NCI-H187 (cell line): ENCODE measurements around the gene NINL.
"Not testable (repeated sequence)": the region's sequence is repeated elsewhere in the genome, so short reads cannot be mapped to it uniquely, and the experiment has no call there.

ENCODE experiments used
- DNase-seq, 2 experiments: peaks; one replicate each; lab custom pipeline; 2025; lab: John Stamatoyannopoulos, UW

The NINL gene

DNA sequence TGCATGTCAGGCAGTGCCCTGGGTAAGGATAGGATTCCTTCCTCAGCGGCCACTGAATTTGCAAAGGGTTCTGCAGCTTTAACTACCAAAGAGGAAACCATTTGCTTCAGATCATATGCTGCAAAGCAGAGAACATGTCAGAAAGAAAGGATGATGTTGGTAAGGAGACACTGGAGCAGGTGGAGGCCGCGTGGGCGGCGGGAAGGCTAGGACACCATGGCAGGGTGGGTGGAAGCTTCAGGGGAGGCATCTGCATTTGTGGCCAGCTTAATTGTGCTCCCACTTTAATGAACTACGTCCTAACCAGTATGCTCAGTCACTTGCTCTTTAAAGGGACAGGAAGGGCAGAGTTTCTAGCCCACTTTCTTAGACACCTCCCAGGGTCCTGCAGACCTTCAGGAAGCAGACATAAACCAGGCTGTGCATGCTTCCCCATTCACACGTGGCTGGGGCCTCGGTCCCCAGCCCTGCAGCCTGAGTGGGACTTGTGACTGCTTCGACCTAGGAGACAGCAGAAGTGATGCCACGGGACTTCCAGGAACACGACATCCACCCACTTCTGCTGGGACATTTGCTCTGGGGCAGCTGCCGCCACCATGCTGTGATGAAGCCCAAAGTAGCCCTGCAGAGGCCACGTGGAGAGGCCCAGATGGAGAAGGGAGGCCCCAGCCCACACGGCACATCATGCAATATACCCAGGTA, 101.7 kb downstream of the NINL start:
- DNase-seq, result no peak

DNA sequence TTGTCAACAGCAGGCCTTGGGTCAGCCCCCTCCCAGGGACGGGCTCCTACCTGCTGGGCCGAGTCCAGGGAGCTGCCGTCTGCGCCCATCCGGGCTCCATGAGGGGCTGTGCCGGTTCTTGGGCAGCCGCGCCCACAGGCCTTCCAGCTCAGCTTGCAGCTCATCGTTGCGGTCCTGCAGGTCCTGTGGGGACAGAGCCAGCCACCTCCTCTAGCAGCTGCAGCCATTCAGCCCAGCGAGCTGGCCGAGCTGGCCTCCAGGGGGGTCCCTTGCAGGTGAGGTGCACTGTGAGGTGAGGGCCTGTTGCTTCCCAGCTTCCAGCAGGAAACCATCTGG, 103.4 kb downstream of the NINL start:
- DNase-seq, result no peak

DNA sequence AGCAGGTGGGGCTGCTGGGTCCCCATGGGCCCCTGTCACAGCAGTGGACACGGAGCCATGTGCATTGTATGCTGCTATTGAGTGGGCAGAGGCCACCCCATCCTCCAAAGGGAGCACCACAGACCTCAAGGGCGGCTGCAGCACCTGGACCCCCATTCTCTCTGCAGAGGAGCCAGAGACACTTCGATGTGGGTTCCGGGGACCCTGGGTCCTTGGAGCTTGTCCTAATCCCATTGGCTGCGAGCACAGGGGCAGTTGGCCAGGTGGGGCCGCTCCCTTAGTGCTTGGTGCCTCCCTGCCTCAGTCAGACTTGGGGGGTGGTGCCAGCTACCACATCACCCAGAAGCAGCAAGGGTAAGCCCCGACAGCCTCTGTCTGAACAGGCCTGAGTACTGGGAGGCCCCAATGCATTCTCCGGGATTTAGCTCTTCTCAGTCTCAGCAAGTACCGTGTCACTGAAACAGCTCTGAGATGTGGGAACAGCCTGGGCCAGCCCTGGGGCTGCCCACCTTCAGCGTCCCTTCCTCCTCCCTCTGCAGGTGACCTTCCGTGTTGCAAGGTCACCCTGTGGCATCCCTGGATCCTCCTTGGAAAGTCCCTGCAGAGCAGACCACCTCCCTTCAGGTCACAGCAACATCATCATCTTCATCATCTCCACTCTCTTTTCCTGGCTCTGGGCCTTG, 104.0 kb downstream of the NINL start:
- DNase-seq, result no peak

DNA sequence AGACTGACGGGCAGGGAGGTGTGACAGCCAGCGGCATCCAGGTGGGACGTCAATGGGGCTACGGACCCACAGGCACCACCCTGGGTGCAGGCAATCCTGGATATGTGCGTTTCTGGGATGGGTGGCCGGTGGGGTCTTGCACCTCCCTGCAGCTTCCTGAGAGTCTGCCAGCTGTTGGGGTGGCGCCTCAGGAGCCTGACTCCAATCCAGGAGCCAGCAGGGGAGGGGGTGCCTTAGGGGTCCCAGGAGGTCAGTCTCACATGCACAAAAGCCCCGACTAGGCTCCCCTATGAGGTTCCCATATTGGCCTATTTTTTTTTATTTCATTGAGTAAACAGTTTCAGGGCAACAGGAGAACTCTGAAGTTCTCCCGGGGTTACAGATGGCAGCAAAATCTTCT, 104.5 kb downstream of the NINL start:
- no peak for DNase-seq

DNA sequence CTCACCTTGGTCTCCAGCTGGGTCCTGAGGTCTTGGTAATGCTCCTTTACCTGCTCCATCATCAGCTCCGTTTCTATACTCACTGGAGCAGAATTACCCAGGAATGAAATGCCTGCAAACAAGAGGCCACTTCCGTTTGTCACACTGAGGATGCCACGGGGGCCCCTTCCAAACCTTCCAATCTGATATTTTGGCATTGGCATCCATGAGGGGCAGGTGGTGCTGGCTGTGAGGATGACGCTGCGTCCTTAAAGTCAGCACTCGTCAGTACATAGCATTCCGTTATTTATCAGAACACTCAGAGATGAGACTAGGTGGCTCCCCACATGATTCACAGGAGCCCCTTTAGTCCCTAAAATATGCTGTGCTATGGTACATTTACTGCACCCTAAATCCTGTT, 105.2 kb downstream of the NINL start:
- no peak for DNase-seq

DNA sequence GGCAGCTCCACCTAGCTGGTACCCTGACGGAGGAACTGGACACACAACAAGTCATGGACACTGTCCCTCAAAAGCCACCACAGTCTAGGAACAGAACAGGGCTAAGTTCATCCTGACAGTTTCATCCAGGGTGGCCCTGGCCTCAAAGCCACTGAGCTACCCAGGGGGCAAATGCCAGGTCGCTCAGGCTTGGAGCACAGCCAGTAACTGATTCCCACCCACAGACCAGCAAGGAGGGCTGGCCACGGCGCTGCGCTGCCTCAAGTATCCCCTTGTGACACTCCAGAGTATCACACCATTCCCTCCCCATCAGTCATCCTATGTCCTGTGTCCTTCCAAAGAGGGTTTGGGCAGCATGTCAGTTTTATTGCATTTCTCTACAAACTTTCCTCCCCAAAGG, 105.7 kb downstream of the NINL start:
- DNase-seq, result no peak

DNA sequence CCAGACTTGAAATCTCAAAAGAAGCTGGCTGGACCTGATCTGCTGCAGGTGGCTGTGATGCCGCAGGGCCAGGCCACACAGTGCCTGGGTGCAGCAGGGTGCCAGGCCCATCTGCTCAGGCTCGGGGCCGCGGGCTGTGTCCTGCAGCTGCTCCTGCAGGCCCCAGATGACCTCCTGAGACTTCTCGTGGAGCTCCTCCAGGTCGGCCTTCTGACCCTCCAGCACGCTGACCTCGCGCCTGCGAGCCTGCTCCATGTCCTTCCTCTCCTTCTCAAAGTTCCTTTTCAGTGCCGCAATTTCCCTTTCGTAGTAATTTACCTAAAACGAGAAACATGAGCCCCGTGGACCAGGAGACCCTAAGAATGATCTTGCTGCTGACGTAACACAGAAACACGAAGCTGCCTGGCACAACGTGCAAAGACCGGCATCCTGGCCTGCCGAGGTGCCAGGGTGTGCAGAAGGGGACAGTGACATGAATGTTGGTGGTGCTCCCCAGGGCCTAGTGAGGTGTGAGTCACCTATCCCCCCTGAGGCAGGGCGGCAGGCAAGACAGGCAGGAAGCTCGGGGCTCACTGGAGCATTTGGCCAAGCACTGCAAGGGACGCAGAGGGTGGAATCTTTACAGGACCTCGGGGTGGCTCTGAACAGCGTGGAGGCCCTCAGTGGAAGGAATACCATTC, 106.3 kb downstream of the NINL start:
- no peak for DNase-seq

DNA sequence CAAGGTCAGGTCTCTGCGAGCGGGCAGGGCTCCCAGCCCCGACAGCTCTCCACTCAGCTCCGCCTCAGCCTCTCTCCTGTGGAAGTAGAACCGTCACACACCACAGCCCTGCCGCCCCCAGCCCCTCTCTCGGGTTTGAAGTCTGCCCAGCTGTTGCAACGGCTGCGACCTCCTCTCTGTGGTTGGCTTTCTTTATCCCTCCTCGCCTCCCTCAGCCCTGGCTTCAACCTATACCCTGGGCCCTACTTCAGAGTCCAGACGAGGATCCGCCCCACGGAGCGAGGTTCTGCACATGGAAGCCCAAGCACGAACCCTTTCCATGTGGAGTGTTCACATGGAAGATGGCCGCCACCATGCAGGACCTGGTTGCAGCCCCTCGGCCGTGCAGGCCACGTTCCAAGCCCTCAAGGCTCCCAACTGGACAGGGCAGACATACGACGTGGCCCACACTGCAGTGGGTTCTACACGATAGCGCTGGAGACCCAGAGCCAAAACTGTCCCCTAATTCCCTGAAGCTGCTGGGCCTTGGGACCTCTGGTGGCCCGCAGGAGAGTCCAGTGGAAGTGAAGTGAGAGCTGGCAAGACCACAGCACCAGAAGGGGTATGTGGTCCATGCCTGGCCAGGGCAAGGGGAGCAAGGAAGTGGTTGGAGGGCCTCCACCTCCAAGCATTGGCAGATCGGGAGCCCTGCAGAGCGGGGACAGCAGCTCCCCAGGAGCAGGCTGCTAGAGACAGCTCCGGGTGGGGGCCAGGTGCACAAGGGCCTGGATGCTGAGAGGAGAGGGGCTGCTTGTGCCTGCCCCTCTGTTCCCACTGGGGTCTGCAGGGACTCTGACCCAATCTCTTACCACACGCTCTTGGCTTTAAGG, 108.1 kb downstream of the NINL start:
- DNase-seq, result no peak

DNA sequence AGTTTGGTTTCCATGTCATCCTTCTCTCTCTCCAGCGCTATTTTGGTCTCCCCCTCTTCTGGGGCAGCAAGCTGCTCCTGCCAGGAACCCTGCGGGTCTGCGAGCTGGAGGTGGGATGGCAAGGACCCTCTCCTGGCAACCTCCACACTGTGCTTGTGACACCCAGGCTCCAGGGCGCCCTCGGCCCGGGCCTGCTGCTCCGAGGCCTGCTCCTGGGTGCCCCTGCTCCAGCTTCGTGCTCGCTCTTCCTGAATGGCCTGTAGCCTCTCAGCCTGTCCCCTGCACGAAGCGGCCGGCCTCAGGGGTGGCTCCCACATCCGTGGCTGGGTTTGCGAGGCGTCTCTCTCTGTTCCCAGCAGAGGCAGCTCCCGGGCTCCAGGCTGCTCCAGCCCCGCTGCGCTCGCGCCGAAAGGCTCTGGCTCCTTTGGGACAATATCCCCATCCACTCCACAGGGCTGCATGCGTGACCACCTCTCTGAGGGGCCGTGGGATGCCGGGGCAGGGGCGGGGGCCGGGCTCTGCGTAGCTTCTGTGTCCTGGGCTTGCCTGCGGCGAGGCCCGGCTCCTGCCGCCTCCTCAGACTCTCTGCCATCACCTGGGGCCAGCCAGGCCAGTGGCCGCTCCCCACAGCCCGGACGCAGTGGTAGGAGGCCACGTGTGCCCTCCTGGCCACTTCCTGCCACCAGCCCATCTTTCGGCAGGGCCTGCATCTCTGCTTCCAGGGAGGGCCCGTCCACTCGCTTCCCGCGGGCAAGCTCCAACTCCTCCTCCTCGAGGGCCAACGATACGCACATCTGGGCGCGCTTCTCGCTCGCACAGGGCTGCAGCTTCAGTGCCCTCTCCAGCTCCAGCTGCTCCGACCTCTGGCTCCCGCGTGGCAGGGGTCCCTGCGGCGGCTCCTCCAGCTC, 109.0 kb downstream of the NINL start:
- DNase-seq, result no peak

DNA sequence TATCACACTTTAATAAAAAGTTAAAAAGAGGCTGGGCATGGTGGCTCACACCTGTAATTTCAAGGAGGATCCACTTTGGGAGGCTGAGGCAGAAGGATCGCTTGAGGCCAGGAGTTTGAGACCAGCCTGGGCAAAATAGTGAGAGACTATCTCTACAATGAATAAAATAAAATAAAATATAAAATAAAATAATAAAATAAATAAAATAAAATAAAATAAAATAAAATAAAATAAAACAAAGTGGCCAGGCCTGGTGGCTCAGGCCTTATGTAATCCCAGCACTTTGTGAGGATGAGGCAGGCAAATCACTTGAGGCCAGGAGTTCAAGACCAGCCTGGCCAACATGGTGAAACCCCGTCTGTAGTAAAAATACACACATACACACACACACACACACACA, 112.0 kb downstream of the NINL start:
- DNase-seq, result not testable (repeated sequence)

DNA sequence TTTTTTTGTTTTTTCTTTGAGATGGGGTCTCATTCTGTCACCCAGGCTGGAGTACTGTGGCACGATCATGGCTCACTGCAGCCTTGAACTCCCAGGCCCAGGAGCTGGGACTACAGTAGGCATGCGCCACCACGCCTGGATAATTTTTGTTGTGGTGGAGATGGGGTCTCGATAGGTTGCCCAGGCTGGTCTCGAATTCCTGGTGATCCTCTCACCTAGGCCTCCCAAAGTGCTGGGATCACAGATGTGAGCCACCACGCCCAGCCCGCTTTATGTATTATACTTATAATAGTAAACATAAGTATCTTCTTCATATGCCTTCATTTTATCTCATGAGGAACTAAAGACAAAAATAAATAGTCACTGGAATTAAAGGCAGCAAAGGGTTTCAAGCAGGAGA, 114.3 kb downstream of the NINL start:
- no peak for DNase-seq

DNA sequence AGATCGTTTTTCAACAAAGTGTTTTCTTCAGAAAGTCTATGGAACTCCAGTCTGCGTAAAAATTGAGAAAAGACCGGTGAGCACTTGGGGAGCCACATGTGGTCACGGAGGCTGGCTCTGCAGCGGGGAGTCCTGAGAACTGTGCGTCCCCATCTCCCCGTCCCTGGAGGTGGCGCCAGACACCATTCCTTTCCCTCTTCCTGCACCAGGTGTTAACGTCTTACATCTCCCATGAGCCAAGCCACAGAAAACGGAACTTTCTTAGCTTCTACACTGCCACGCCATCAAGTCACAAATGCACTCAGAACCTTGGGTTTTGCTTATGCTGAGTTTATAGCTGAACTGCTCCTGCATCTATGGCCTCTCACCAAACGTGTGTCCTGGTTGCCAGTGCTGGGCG, 115.3 kb downstream of the NINL start:
- DNase-seq, result no peak

DNA sequence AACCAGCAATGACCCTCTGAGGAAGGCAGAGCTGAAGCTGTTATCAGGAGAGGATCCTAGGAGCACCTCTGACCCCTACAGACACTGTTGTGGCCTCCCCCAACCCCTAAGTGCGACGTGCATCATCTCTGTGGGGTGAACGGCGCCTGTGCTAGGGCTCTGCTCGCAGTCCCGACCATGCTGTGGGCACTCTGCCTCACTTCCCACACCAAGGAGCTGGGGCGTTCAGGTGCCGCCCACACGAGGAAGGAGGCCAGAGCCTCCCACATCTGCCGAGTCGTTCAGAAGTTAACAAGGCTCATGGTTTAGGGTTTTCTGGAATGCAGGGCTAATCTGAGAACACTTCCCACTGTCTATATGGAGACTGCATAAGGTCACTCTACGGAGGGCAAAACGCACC, 115.8 kb downstream of the NINL start:
- no peak for DNase-seq

DNA sequence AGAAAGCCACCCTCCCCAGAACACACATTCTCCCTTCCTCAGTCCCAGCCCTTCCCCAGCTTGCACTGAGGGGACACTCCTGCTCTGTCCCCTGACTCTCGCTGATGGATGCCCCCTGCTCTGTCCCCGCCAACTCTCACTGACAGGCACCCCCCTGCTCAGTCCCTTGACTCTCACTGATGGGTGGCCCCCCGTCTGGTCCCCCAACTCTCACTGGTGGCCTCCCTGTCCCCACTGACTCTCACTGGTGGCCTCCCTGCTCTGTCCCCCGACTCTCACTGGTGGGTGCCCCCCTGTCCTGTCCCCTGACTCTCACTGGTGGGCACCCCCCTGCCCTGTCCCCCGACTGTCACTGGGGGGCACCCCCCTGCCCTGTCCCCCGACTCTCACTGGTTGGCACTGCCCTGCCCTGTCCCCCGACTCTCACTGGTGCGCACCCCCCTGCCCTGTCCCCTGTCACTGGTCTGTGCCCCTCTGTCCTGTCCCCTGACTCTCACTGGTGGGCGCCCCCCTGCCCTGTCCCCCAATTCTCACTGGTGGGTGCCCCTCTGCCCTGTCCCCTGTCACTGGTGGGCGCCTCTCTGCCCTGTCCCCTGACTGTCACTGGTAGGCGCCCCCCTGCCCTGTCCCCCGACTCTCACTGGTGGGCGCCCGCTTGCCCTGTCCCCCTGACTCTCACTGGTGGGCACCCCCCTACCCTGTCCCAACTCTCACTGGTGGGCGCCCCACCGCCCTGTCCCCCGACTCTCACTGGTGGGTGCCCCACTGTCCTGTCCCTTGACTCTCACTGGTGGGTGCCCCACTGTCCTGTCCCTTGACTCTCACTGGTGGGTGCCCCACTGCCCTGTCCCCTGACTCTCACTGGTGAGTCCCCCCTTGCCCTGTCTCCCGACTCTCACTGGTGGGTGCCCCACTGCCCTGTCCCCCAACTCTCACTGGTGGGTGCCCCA, 116.9 kb downstream of the NINL start:
- DNase-seq, result no peak

DNA sequence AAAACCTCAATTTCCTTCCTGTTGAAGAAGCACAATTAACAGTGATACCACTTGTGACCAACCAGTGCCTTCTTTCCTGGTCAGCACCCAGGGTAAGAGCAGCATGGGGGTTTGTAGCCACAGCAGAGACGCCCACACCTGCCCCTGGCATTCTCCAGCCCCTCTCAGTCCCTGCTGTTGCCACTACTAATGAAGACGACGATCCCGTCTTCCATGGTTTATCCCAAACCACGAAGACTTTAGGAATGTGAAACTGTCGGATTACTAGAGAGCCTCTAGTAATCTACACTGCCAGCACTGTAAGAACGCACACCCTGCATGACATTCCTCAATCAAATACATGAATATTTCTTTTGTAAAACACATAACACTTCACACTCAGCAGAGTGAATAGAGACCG, 117.9 kb downstream of the NINL start:
- no peak for DNase-seq

DNA sequence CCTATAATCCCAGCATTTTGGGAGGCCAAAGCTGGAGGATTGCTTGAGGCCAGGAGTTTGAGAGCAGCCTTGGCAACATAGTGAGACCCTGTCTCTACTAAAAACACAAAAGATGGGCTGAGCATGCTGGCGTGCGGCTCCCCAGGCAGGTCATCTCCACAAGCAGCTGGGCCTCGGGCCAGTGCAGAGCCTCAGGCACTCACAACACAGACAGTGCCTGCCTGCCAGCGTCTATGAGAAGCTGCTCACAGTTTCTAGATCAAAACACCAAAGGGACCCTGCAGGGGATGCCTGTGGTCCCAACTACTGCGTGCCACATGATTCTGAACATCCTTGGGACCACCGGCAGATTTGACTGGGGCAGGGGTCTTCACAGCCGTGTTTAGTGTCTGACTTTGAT, 118.5 kb downstream of the NINL start:
- DNase-seq, result no peak

DNA sequence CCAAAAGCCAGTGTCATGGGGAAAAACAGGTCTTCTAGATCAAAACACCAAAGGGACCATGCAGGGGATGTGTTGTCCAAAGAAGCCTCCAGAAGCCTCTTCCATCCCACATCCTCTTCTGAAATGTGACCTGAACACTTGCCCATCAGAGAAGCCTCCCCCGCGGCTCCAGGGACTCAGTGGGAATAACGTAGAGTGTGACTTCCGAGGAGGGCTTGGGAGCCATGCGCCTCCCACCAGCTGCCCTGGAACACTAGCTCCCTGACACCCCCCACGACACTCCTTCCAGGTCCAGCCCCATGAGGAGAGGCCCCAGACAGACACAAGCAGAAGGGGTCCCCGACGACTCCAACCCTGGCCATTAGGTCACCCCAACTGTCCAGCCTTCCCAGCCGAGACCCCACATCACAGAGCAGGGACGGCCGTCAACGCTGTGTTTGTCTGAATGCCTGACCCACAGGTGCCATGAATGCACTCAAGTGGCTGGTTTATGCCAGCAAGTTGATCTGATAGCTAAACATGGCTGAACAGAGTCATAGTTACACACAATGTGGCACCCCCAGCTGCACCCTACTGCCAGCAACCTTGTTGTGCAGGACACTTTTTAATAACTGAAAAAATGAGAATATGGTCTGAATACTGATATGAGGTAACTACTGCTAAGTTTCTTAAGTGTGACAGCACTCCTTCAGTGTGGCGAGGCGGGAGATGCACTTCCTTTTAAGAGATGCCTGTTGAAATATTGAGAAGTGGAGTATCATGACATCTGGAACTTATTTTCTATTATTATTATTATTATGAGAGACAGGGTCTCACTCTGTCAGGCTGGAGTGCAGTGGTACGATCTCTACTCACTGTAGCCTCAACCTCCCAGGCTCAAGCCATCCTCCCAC, 119.8 kb downstream of the NINL start:
- no peak for DNase-seq

DNA sequence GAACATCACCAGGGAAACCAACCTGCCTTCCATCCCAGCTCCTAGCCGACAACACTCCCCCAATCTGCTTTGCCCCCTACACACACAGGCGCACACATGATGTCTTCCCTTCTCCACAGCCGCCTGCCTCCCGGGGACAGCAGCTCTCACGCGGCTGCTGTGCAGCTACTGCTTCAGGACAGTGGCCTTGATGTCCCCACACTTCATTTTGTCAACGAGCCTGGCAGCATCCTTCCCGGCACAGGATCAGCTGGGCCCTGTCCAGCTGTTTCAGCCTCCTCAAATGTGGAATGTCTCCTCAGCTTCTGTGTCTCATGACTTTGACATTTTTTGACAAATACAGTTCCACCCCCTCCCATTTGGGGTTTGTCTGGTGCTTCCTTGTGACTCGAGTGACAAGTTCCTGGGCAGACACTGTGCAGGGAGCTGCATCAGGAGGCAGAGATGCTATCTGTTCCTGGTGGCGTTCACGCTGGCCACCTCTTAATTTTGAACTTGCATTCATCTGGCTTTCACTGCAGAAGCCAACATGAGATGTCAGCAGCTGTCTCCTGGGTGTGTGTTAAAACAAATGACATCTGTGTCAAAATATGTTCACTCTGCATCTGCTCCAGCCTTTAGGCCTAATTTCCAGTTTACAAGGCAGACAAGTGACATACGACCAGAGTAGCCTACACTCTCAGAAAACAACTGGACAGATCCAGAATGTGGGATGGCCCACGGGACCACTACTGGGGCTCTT, 120.7 kb downstream of the NINL start:
- DNase-seq, result no peak
